Thymus (tissue), 11 donors: ENCODE measurements around the gene PRIM1. TPM values are rescaled to one million over a fixed set of nuclear protein-coding genes. Genes with fewer than 3 reads are reported as not detected.

Experiments
- DNase-seq, 9 donors: peaks; one replicate each; pipeline ENCODE4 v3.0.0-alpha.2; 2013; ENCODE audit warnings: low spot score in 9 of 9, low read depth in 6 of 9, missing footprints in 1 of 9
- H3K27ac ChIP-seq, 2 donors: one replicate each; pipeline ENCODE4 v1.5.1; 2013; ENCODE audit warnings: control low read depth in 1 of 2, low read depth in 1 of 2, low read length in 1 of 2, mild to moderate bottlenecking in 1 of 2, moderate library complexity in 1 of 2
- H3K27me3 ChIP-seq, 2 donors: one replicate each; pipeline ENCODE4 v1.5.1; 2013; ENCODE audit warnings: low read length in 1 of 2; ENCODE audit not compliant: control insufficient read depth in 2 of 2, insufficient read depth in 1 of 2
- H3K36me3 ChIP-seq, 2 donors: one replicate each; pipeline ENCODE4 v1.5.1; 2013; ENCODE audit warnings: low read length in 1 of 2, mild to moderate bottlenecking in 1 of 2, moderate library complexity in 1 of 2; ENCODE audit not compliant: control insufficient read depth in 2 of 2, insufficient read depth in 2 of 2
- H3K4me1 ChIP-seq, 2 donors: one replicate each; pipeline ENCODE4 v1.5.1; 2013; ENCODE audit warnings: low read length in 2 of 2; ENCODE audit not compliant: control insufficient read depth in 2 of 2, insufficient read depth in 2 of 2
- H3K4me3 ChIP-seq, 2 donors: one replicate each; pipeline ENCODE4 v1.5.1; 2013; ENCODE audit warnings: low read length in 2 of 2, control low read depth in 1 of 2, mild to moderate bottlenecking in 1 of 2
- H3K9me3 ChIP-seq, 2 donors: one replicate each; pipeline ENCODE4 v1.5.1; 2013; ENCODE audit warnings: low read length in 1 of 2, mild to moderate bottlenecking in 1 of 2; ENCODE audit not compliant: control insufficient read depth in 2 of 2, insufficient read depth in 1 of 2
- WGBS: extraction: QIAGEN DNeasy Blood & Tissue Kit; methylation state at CpG from one replicate; pipeline ENCODE4 v1.1.7; 2013; 5-methylcytosine and 5-hydroxymethylcytosine counted together
- polyA plus RNA-seq: library from polyadenylated mRNA; stranded (reverse); fragments of 200-250 nt; gene quantifications from one replicate; pipeline ENCODE4 v1.2.3, GENCODE V29; 2013
- total RNA-seq: library from RNA; stranded (reverse); fragments of 120-200 nt; gene quantifications from one replicate; pipeline ENCODE4 v1.2.4, GENCODE V29; 2013
- donor health status: healthy.

Gene PRIM1
- total and polyA plus RNA-seq, 2 donors = 6.9 to 37.6 TPM

DNA sequence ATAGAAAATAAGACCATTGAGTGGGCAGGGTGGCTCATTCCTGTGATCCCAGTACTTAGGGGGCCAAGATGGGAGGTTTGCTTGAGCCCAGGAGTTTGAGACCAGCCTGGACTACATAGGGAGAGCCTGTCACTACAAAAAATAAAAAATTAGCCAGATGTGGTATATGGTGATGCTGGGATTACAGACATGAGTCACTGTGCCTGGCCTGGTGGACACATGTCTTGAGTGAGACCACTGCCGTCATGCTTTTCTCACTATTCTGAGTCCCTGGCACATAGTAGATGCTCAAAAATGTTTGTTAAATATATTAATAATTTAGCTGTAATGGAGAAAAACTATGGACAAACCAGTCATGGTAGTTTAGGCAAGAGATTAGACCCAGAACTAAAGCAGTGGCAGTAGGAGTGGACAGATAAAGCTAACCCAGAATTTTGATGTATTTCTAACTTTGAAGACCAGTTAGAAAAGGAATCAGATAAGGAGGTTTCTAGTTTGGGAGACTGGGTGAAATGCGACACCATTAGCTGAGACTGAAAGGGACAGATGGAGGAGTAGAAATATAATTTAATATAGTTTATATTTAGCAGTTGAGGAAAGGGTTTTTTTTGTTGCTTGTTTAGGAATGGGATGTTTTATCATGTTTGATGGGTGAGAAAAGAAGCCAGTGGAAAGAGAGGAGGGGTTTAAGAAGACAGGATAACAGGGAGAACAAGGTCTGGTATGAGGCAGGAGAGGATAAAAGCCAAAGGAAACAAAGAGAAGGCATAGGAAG lies 56.6 kb downstream of the PRIM1 start:
- WGBS = 92% methylated on average over 2 of the region's 2 CpGs
- DNase-seq = no peak
- Histone ChIP-seq H3K9me3 (no peaks in the 10 kb centered on the region), H3K27ac (no peak overlapping the region), H3K27me3 (peaks cover 0 to 2% of the 10 kb centered on the region in 2 donors), H3K4me1 (peaks cover 0 to 1% of the 10 kb centered on the region in 2 donors), H3K36me3 (no peaks in the 10 kb centered on the region), H3K4me3 (no peak overlapping the region)

DNA sequence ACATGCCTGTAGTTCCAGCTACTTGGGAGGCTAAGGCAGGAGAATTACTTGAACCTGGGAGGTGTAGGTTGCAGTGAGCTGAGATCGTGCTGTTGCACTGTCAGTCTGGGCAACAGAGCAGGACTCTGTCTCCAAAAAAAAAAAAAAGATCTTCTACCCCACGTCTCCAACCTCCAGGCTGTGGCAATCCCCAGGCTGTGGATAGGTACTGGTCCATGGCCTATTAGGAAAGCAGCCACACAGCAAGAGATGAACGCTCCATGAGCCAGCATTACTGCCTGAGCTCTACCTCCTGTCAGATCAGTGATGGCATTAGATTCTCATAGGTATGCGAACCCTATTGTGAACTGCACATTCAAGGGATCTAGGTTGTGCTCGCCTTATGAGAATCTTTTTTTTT lies 58.0 kb downstream of the PRIM1 start:
- peaks cover 2 to 8% of the 10 kb centered on the region in 2 donors for H3K4me1 ChIP-seq
- H3K27ac ChIP-seq = no peak overlapping the region
- 95% methylated on average over 5 of the region's 5 CpGs for WGBS
- H3K36me3 ChIP-seq = no peaks in the 10 kb centered on the region
- no peak overlapping the region for H3K4me3 ChIP-seq
- H3K9me3 ChIP-seq = no peaks in the 10 kb centered on the region
- no peak for DNase-seq
- no peaks in the 10 kb centered on the region for H3K27me3 ChIP-seq

DNA sequence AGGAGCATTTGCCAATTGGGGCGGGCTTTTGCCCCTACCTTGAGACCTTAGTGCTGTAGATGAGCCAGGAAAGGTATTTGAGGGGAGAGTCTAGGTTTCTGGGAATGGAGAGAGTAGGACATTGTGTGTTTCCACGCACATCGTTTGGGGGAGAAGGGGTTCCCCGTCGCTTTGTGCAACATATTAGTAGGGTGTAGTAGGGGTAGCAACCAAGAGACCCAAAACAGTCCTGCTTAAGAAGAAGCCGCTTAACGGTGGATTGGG lies 63.3 kb downstream of the PRIM1 start:
- Histone ChIP-seq H3K4me1 (peaks cover 15 to 35% of the 10 kb centered on the region in 2 donors), H3K27me3 (no peaks in the 10 kb centered on the region), H3K9me3 (no peaks in the 10 kb centered on the region), H3K27ac (peak overlapping the region; percentile 98 to 99), H3K36me3 (peaks cover 0 to 11% of the 10 kb centered on the region in 2 donors), H3K4me3 (peak overlapping the region; percentile 78 to 88)
- WGBS = 1% methylated on average over 7 of the region's 7 CpGs
- DNase-seq = no peak

DNA sequence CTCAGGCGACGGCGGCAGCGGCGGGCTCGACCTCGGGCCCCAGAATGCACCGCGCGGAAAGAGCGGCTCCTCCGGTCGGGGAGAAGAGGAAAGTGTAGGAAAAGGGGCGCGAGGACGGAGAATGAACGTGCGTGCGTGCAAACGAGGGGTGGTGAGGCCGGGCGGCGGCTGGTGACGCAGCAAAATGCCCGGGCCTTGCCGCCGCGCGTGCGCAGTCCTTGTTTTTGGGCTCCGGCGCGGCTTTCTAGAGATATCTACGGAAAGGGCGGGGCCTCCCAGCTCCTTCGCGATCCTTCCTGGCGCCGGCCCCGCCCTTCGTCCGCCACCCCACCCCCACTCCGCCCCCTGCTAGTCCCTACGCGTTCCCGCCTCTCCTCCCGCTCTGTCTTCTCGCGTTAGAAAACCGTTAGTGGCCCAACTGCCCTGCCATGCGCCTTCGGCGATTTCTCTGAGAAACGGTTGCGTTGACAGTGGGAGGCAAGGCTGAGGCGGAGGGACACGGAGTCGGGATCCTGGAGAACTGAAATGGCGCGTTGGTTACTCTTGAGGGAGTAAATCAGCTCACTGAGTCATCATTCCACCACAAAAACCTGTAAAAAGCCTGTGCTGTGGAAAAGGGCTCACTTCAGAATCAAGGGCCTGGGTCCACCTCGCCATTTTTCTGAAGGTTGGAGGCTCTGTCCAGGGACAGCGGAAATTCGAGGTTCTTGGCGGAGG lies 63.8 kb downstream of the PRIM1 start, which contains the start of gene PTGES3:
Gene PTGES3 (minus strand): TSS at position 156 of the 717 bp plus-strand sequence. CDS start 285 bp downstream, outside the sequence.
- peak; percentile 90 to 99 (median 98) for DNase-seq
- Histone ChIP-seq H3K9me3 (no peaks in the 10 kb centered on the region), H3K4me1 (peaks cover 15 to 37% of the 10 kb centered on the region in 2 donors), H3K4me3 (peak within 1 kb of the TSS; percentile 78 to 88), H3K27me3 (no peaks in the 10 kb centered on the region), H3K36me3 (peaks cover 0 to 12% of the 10 kb centered on the region in 2 donors), H3K27ac (peak within 1 kb of the TSS; percentile 99)
- WGBS = under 1% methylated on average over 64 of the region's 64 CpGs

DNA sequence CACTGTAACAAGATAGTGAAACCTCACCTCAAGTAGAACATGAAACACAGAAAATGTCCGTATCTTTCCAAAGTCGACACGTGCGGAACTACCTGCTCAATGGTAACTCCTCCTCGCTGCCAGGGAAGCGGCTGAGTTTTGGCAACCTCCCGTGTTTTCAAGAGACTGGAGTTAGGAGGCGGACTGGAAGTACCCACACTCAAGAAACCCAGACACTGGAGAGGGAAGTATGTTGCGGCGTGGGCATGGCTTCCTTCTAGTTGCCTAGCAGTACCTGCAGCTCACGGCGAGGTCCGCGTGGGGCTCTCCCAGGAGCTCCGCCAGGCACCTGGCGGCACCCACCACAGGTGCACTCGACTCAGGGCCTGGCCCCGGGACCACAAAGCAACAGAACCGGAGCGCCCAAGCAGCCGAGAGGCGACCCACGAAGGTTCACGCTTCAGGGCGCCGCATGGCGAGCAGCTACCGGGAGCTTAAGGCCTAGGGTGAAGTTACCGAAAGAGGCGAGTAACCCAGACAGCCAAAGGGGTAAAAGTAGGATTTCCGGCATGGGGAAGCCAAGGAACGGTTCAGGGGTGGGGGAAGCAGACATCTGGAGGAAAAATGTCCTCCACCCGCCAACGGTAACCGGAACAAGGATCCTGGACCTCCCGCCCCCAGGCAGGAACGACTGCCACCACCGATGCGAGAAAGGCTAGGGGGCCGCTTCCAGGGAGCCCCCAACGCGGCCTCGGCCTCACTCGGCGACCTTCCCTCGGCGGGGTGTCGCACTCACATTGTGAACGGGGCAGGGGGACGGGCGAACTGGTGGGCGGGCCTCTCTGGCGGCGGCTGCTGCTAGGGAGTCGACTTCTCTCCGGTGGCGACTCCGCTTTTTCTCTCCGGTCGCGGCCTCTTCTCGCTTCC lies 64.6 kb downstream of the PRIM1 start:
- DNase-seq = peak; percentile 34 to 76 (median 56)
- Histone ChIP-seq H3K9me3 (no peaks in the 10 kb centered on the region), H3K36me3 (peaks cover 2 to 19% of the 10 kb centered on the region in 2 donors), H3K27ac (peak overlapping the region; percentile 99), H3K4me1 (peaks cover 15 to 43% of the 10 kb centered on the region in 2 donors), H3K4me3 (peak overlapping the region; percentile 78 to 88), H3K27me3 (no peaks in the 10 kb centered on the region)
- WGBS = under 1% methylated on average over 62 of the region's 62 CpGs

DNA sequence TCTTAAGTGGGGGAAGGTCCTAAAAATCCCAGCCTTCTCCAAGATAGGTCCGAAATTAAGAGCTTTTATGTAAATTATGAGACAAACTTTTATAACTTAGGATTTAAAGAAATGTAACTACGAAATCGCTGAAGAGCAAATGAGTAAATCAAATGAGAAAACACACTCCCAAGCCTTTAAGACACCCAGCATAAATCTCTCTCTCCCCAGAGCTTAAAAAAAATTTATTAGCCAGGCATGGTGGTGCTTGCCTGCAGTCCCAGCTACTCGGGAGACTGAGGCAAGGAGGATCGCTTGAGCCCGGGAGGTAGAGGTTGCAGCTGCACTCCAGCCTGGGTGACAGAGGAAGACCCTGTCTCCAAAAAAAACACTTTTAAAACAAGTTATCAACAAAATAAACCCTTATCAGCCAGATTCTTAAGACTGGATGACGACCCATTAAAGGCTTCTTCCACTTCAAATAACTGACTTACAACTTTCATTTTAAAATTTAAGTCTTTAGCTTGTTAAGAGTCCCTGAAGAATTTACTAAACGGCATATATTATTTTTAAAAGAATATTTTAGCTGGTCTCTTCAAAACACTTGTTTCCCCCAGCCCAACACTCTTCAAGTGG lies 67.3 kb downstream of the PRIM1 start:
- H3K4me1 ChIP-seq = peaks cover 16 to 47% of the 10 kb centered on the region in 2 donors
- peak in 1 of 9 donors; percentile 25 for DNase-seq
- 48% methylated on average over 8 of the region's 8 CpGs for WGBS
- H3K27ac ChIP-seq = peak overlapping the region in 1 of 2 donors; percentile 78
- H3K36me3 ChIP-seq = peaks cover 18 to 41% of the 10 kb centered on the region in 2 donors
- no peaks in the 10 kb centered on the region for H3K27me3 ChIP-seq
- peak overlapping the region; percentile 33 to 88 for H3K4me3 ChIP-seq
- peaks cover 0 to 3% of the 10 kb centered on the region in 2 donors for H3K9me3 ChIP-seq

DNA sequence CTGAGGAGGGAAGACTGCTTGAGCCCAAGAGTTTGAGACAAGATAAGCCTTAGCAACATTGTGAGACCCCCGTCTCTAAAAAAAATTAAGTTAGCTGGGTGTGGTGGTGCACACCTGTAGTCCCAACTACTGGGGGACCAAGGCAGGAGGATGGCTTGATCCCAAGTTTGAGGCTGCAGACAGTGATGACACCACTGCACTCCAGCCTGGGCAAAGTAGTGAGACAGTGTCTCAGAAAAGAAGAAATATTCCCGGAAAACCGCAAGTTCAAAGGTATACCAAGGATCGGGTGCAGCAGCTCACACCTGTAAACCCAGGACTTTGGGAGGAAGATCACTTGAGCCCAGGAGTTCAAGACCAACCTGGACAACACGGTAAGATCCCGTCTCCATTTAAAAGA lies 69.8 kb downstream of the PRIM1 start:
- no peak for DNase-seq
- H3K36me3 ChIP-seq = peaks cover 23 to 58% of the 10 kb centered on the region in 2 donors
- H3K4me1 ChIP-seq = peaks cover 14 to 38% of the 10 kb centered on the region in 2 donors
- no peaks in the 10 kb centered on the region for H3K27me3 ChIP-seq
- peaks cover 0 to 3% of the 10 kb centered on the region in 2 donors for H3K9me3 ChIP-seq
- 97% methylated on average over 6 of the region's 6 CpGs for WGBS
- no peak overlapping the region for H3K4me3 ChIP-seq
- no peak overlapping the region for H3K27ac ChIP-seq
